B cell (primary cell): ENCODE measurements around the gene FIG4. TPM values are rescaled to one million over a fixed set of nuclear protein-coding genes. Genes with fewer than 3 reads are reported as not detected.
"Not testable (repeated sequence)": the region's sequence is repeated elsewhere in the genome, so short reads cannot be mapped to it uniquely, and the experiment has no call there.

Source experiments
- ATAC-seq: fragments of 200-7000 bp; cut with Tn5 transposase; one replicate; pipeline ENCODE4 v1.10.0; 2021; ENCODE audit warnings: low read depth, mild to moderate bottlenecking, moderate number of reproducible peaks, moderate library complexity
- CTCF ChIA-PET: fragments of 350-600 bp; sonication (Branson Sonifier 250); formaldehyde crosslinking; loops from one replicate; lab custom pipeline; 2021; ENCODE audit warnings: antibody characterized with exemption, inconsistent platforms; lab: Charles Lee
- POLR2A ChIA-PET: fragments of 350-600 bp; sonication (Branson Sonifier 250); formaldehyde crosslinking; loops from one replicate; lab custom pipeline; 2021; ENCODE audit warnings: antibody characterized with exemption; lab: Charles Lee
- DNase-seq: peaks from one replicate; pipeline ENCODE4 v3.0.0; 2013
- H2AFZ ChIP-seq: 2 replicates; pipeline ENCODE4 v1.6.1; 2012; ENCODE audit warnings: mild to moderate bottlenecking, low read depth, low read length; ENCODE audit not compliant: insufficient read depth, poor library complexity, severe bottlenecking
- H3K27ac ChIP-seq, 2 donors: 1 replicate in 1 of 2; 2 replicates in 1 of 2; pipeline ENCODE4 v1.5.1; 2012 to 2013; ENCODE audit warnings: low read length in 2 of 2, mild to moderate bottlenecking in 2 of 2, moderate library complexity in 1 of 2
- H3K27me3 ChIP-seq, 4 experiments: fragments of 200-600 bp in 1 of 4; sonication (generic) in 1 of 4; replicated peaks in 1 of 4; 1 replicate in 2 of 4; 2 replicates in 2 of 4; pipeline versions ENCODE4 v1.6.1 to v1.7.0; 2013 to 2016; ENCODE audit warnings: low read length in 3 of 4, mild to moderate bottlenecking in 2 of 4, mixed read lengths in 1 of 4, moderate library complexity in 1 of 4; ENCODE audit not compliant: insufficient read depth in 4 of 4, control insufficient read depth in 3 of 4; ENCODE audit errors: control extremely low read depth in 1 of 4
- H3K36me3 ChIP-seq, 2 experiments: replicated peaks in 1 of 2; 1 replicate in 1 of 2; 2 replicates in 1 of 2; pipeline versions ENCODE4 v1.6.1 to v1.7.1; 2013; ENCODE audit warnings: low read length in 1 of 2; ENCODE audit not compliant: insufficient read depth in 2 of 2, control insufficient read depth in 1 of 2; ENCODE audit errors: control extremely low read depth in 1 of 2, extremely low read depth in 1 of 2
- H3K4me1 ChIP-seq, 2 donors: fragments of 200-600 bp in 1 of 2; sonication (generic) in 1 of 2; 1 replicate in 1 of 2; 2 replicates in 1 of 2; pipeline versions ENCODE4 v1.5.1 to v1.6.1; 2013 to 2017; ENCODE audit warnings: low read length in 2 of 2; ENCODE audit not compliant: control insufficient read depth in 2 of 2, insufficient read depth in 2 of 2
- H3K4me2 ChIP-seq: replicated peaks from 2 replicates; pipeline ENCODE3; 2012; ENCODE audit warnings: mild to moderate bottlenecking, low read depth, low read length; ENCODE audit not compliant: poor library complexity, severe bottlenecking
- H3K4me3 ChIP-seq, 5 experiments: fragments of 200-600 bp in 1 of 5; sonication (generic) in 1 of 5; 1 replicate in 3 of 5; 2 replicates in 2 of 5; pipeline versions ENCODE4 v1.5.1 to v1.7.0; 2011 to 2016; ENCODE audit warnings: low read length in 4 of 5, mild to moderate bottlenecking in 4 of 5, low read depth in 2 of 5, control low read depth in 1 of 5, moderate library complexity in 1 of 5; ENCODE audit not compliant: insufficient read depth in 1 of 5; ENCODE audit errors: control extremely low read depth in 1 of 5, extremely low read depth in 1 of 5
- H3K79me2 ChIP-seq: fragments of 200-600 bp; sonication (generic); one replicate; pipeline ENCODE4 v1.6.0; 2016; ENCODE audit warnings: low read length; ENCODE audit not compliant: control insufficient read depth, insufficient read depth
- H3K9ac ChIP-seq: fragments of 200-600 bp; sonication (generic); 2 replicates; pipeline ENCODE4 v1.6.1; 2017; ENCODE audit warnings: mild to moderate bottlenecking, low read length, moderate library complexity
- H3K9me3 ChIP-seq, 3 donors: one replicate each; pipeline versions ENCODE4 v1.6.1 to v1.7.1; 2013; ENCODE audit warnings: low read length in 2 of 3; ENCODE audit not compliant: control insufficient read depth in 2 of 3, insufficient read depth in 1 of 3; ENCODE audit errors: control extremely low read depth in 1 of 3
- H4K20me1 ChIP-seq: 2 replicates; pipeline ENCODE4 v1.6.0; 2012; ENCODE audit warnings: mild to moderate bottlenecking, low read length; ENCODE audit not compliant: insufficient read depth, control insufficient read depth, poor library complexity, severe bottlenecking
- H3K27ac Mint-ChIP-seq: one replicate; pipeline ENCODE4 v1.8.0; 2021; ENCODE audit warnings: mixed read lengths
- H3K27me3 Mint-ChIP-seq: one replicate; pipeline ENCODE4 v1.8.0; 2021; ENCODE audit warnings: mixed read lengths
- H3K4me1 Mint-ChIP-seq: one replicate; pipeline ENCODE4 v1.8.0; 2021; ENCODE audit warnings: mixed read lengths
- H3K4me3 Mint-ChIP-seq: one replicate; pipeline ENCODE4 v1.8.0; 2021; ENCODE audit warnings: mixed read lengths
- H3K9me3 Mint-ChIP-seq: one replicate; pipeline ENCODE4 v1.8.0; 2022; ENCODE audit warnings: mixed read lengths; ENCODE audit not compliant: insufficient read depth
- EZH2 ChIP-seq: IDR thresholded peaks from 2 replicates; pipeline ENCODE4 v1.6.1; 2012; ENCODE audit warnings: borderline replicate concordance, low read depth, mild to moderate bottlenecking, moderate library complexity, low read length; ENCODE audit not compliant: insufficient read depth, poor library complexity, severe bottlenecking
- WGBS: methylation state at CpG from one replicate; pipeline ENCODE4 v1.1.5; 2013; ENCODE audit warnings: missing lambda C conversion rate; ENCODE audit not compliant: insufficient coverage; 5-methylcytosine and 5-hydroxymethylcytosine counted together
- intact Hi-C: fragments of 100-400 bp; cut with micrococcal nuclease; formaldehyde crosslinking; loops from one replicate; pipeline ENCODE4 v1.10.0; 2022
- polyA plus RNA-seq: library from polyadenylated mRNA; depleted of rRNA; stranded (reverse); fragments of >200 nt; gene quantifications from 2 replicates; pipeline ENCODE4 v1.2.3, GENCODE V29; 2012
- total RNA-seq, 2 donors: library from RNA; stranded (reverse); fragments of 120-200 nt in 1 of 2; gene quantifications; 1 replicate in 1 of 2; 2 replicates in 1 of 2; pipeline versions ENCODE4 v1.2.3 to v1.2.4, GENCODE V29; 2013 to 2022
- TF ChIP-seq, protein P1 (sequence below): fragments of 200-600 bp; IDR thresholded peaks from one replicate; pipeline ENCODE4 v1.8.0; 2022; ENCODE audit warnings: antibody characterized with exemption, mild to moderate bottlenecking

FIG4 gene
- total and polyA plus RNA-seq, 2 donors (not counting 1 experiment from before 2014, with no cell fraction given): 28.2 to 31.5 TPM

DNA sequence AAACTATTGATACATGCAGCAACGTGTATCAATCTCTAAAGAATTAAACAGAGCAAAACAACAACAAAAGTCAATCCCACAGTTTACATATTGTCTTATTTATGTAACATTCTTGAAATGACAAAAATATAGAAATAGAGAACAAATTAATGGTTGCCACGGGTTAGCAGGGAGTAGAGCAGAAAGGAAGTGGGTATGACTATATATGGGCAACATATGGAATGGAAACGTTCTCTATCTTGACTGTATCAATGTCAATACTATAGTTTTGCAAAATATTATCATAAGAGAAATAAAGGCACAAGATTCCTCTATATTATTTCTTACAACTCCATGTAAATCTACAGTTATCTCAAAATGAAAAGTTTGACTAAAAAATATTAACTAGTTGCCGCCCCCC lies 12.9 kb upstream of the FIG4 start:
- H4K20me1 ChIP-seq: no peaks in the 10 kb centered on the region
- no peak overlapping the region for H3K9ac ChIP-seq
- no peak overlapping the region for H3K27ac Mint-ChIP-seq
- WGBS: 100% methylated on average over 1 of the region's 4 CpGs
- H3K4me2 ChIP-seq: no peak overlapping the region
- TF ChIP-seq EZH2: no peak
- TF ChIP-seq, protein P1, sequence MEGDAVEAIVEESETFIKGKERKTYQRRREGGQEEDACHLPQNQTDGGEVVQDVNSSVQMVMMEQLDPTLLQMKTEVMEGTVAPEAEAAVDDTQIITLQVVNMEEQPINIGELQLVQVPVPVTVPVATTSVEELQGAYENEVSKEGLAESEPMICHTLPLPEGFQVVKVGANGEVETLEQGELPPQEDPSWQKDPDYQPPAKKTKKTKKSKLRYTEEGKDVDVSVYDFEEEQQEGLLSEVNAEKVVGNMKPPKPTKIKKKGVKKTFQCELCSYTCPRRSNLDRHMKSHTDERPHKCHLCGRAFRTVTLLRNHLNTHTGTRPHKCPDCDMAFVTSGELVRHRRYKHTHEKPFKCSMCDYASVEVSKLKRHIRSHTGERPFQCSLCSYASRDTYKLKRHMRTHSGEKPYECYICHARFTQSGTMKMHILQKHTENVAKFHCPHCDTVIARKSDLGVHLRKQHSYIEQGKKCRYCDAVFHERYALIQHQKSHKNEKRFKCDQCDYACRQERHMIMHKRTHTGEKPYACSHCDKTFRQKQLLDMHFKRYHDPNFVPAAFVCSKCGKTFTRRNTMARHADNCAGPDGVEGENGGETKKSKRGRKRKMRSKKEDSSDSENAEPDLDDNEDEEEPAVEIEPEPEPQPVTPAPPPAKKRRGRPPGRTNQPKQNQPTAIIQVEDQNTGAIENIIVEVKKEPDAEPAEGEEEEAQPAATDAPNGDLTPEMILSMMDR: no peak
- H3K9me3 Mint-ChIP-seq: peaks cover 3% of the 10 kb centered on the region
- H3K4me1 ChIP-seq: peaks cover 0 to 21% of the 10 kb centered on the region in 2 donors
- H3K27me3 Mint-ChIP-seq: no peaks in the 10 kb centered on the region
- H3K27me3 ChIP-seq: no peaks in the 10 kb centered on the region
- H2AFZ ChIP-seq: no peak overlapping the region
- ATAC-seq (no peak), DNase-seq (no peak)
- no peak overlapping the region for H3K4me3 ChIP-seq
- H3K27ac ChIP-seq: no peak overlapping the region
- H3K79me2 ChIP-seq: peaks cover 21% of the 10 kb centered on the region
- peaks cover 0 to 3% (median 0%) of the 10 kb centered on the region in 3 donors for H3K9me3 ChIP-seq
- ChIA-PET CTCF (no interaction called here), POLR2A (no interaction called here)
- H3K36me3 ChIP-seq: no peaks in the 10 kb centered on the region
- H3K4me1 Mint-ChIP-seq: peaks cover 18% of the 10 kb centered on the region
- H3K4me3 Mint-ChIP-seq: no peak overlapping the region
- intact Hi-C loops: no loop called here

DNA sequence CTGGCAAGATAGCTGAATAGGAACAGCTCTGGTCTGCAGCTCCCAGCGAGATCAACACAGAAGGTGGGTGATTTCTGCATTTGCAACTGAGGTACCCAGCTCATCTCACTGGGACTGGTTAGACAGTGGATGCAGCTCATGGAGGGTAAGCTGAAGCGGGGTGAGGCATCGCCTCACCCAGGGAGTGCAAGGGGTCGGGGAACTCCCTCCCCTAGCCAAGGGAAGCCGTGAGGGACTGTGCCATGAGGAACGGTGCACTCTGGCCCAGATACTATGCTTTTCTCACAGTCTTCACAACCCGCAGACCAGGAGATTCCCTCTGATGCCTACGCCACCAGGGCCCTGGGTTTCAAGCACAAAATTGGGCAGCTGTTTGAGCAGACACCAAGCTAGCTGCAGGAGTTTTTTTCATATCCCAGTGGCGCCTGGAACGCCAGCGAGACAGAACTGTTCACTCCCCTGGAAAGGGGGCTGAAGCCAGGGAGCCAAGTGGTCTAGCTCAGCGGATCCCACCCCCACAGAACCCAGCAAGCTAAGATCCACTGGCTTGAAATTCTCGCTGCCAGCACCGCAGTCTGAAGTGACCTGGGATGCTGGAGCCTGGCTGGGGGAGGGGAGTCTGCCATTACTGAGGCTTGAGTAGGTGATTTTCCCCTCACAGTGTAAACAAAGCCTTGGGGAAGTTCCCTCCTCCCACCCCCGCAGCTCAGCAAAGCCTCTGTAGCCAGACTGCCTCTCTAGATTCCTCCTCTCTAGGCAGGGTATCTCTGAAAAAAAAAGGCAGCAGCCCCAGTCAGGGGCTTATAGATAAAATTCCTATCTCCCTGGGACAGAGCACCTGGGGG lies 12.2 kb upstream of the FIG4 start:
- CTCF ChIA-PET, H3K27ac Mint-ChIP-seq, H3K27ac ChIP-seq, H4K20me1 ChIP-seq, H3K9ac ChIP-seq, H2AFZ ChIP-seq, ATAC-seq, H3K4me3 Mint-ChIP-seq, H3K4me3 ChIP-seq, H3K27me3 ChIP-seq, H3K27me3 Mint-ChIP-seq, H3K9me3 ChIP-seq, H3K4me2 ChIP-seq, POLR2A ChIA-PET, H3K36me3 ChIP-seq, intact Hi-C loops, H3K9me3 Mint-ChIP-seq, DNase-seq: not testable (repeated sequence)
- H3K79me2 ChIP-seq: peaks cover 21% of the 10 kb centered on the region
- peaks cover 0 to 21% of the 10 kb centered on the region in 2 donors for H3K4me1 ChIP-seq
- H3K4me1 Mint-ChIP-seq: peaks cover 18% of the 10 kb centered on the region
- 95% methylated on average over 8 of the region's 15 CpGs for WGBS
